GM18867 (cell line): Measurements from ENCODE around the gene FCHO1.

Source experiments
- ATAC-seq: cut with Tn5 transposase; IDR thresholded peaks from one replicate; pipeline ENCODE4 v1.9.1; 2021; ENCODE audit warnings: mild to moderate bottlenecking, moderate library complexity; ENCODE audit not compliant: unreplicated experiment

The FCHO1 gene

DNA sequence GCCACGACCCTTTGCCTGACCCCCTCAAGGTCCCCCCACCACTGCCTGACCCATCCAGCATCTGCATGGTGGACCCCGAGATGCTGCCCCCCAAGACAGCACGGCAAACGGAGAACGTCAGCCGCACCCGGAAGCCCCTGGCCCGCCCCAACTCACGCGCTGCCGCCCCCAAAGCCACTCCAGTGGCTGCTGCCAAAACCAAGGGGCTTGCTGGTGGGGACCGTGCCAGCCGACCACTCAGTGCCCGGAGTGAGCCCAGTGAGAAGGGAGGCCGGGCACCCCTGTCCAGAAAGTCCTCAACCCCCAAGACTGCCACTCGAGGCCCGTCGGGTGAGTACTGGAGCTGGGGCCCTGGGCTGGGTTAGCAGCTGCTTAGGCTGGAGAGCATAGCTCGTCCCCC is 23.4 kb upstream of the FCHO1 start:
- no peak for ATAC-seq

DNA sequence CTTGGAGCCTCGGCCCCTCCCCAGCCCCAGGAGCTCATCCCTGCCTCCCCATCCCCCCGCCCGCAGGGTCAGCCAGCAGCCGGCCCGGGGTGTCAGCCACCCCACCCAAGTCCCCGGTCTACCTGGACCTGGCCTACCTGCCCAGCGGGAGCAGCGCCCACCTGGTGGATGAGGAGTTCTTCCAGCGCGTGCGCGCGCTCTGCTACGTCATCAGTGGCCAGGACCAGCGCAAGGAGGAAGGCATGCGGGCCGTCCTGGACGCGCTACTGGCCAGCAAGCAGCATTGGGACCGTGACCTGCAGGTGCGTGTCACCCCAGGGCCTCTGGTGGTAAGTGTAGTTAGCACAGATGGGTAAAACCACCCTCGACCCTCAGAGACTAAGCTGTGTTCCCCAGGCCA is 18.1 kb upstream of the FCHO1 start:
- no peak for ATAC-seq

DNA sequence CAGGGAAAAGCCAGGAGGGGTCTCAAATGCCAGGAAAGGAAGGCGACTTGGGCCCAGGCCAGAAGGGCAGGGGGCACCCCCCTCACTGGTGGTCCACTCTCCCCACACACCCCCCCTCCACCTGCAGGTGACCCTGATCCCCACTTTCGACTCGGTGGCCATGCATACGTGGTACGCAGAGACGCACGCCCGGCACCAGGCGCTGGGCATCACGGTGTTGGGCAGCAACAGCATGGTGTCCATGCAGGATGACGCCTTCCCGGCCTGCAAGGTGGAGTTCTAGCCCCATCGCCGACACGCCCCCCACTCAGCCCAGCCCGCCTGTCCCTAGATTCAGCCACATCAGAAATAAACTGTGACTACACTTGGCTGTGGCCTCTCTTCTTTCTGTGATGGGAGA is 17.1 kb upstream of the FCHO1 start:
- ATAC-seq, result no peak

DNA sequence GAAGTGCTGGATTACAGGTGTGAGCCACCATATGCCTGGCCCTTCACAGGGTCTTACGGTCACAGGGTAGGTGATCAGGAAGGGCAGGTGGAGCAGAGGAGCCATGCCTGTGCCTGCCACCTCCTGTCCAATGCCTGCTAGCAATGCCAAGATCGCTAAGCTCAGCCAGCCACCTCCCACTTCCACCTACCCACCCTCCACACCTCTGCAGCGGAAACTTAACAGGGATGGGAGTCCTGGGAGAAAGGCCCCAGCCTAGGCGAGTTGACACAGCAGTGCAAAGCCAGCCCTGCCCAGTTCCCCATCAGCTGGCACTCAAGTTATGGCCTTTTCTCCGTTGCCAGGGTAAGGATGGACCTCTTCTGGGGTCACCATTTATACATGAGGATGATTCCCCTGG is 15.9 kb upstream of the FCHO1 start:
- ATAC-seq, result no peak

DNA sequence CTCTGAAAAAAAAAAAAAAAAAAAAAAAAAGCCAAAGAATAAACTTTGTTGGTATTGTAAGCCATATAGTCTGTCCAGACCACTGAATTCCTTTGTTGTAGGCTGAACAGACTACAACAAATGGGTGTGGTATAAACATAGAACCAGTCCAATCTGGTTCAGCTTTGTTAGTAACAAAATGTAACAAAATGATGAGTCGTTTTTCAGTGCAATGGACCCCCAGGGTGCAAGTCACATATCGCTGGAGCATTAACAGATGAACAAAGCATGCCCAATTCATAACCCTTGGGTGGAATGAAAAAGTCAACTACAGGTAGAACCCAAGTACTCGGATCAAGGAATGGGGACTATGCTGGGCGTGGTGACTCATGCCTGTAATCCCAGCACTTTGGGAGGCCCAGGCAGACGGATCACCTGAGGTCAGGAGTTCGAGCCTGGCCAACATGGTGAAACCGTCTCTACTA is 13.6 kb upstream of the FCHO1 start:
- ATAC-seq, result no peak

DNA sequence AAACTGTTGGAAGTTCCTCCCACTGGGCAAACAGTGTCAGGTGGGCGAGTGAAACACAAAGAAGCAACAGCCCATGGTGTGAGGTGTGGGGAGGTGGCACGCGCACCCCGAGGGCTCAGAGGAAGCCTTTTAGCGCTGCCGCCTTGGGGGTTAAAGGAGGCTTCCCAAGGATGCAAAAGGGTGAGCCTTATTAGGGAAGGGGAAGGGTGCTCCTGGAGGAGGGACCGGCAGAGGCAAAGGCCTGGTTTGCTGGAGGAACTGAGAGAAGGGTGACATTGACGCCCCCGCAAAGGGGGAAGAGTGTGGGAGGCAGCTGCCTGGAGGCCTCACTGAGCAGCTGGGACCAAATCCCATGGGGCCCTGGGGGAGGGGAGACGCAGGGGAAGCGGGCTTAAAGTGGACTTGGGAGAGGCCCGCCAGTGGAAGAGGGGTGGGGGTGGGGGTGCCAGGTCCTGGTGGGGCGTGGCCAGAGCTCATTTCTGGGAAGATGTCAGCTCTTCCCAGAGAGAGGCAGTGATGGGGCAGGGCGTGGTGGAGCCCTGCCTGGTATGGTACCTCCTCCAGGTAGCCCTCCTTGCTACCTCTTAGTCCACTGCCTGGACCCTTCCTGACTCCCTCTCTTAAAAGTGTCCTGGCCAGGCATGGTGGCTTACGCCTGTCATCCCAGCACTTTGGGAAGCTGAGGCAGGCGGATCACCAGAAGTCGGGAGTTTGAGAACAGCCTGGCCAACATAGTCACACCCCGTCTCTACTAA is 12.0 kb upstream of the FCHO1 start:
- ATAC-seq, result no peak

DNA sequence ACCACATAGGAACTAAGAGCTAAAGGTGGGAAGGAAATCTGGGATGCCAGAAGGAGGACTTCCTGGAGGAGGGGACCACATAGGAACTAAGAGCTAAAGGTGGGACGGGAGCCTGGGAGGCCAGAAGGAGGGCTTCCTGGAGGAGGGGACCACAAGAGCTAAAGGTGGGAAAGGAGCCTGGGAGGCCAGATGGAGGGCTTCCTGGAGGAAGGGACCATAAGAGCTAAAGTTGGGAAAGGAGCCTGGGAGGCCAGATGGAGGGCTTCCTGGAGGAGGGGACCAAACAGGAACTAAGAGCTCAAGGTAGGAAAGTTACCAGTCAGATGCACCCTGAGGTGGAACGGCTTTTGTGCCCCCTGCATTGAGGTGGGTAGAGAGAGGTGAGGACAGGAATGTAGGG is 9.8 kb upstream of the FCHO1 start:
- no peak for ATAC-seq

DNA sequence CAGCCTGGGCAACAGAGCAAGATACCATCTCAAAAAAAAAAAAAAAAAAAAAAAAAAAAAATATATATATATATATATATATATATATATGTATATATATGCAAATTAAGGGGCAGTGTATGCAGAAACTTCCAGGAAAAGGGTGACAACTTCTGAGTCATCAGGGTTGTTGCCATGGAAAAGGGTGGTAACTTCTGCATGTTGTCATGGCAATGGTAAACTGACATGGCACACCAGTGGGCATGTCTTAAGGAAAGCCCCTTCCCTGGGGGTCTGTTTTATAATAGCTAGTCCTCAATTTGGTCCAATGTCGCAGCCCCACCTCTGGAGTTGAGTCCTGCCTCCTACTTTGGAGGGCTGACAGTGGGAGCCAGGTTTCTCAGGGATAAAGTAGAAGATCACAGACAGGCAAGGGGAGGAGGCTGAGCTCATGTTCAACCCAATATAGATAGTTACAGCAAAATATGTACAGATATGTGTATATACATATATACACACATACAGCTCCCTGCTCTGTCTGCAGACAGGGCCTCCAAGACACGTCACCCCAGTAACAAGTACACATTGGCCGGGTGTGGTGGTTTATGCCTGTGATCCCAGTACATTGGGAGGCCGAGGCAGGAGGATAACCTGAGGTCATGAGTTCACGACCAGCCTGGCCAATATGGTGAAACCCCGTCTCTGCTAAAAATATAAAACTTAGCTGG is 7.2 kb upstream of the FCHO1 start:
- no peak for ATAC-seq

DNA sequence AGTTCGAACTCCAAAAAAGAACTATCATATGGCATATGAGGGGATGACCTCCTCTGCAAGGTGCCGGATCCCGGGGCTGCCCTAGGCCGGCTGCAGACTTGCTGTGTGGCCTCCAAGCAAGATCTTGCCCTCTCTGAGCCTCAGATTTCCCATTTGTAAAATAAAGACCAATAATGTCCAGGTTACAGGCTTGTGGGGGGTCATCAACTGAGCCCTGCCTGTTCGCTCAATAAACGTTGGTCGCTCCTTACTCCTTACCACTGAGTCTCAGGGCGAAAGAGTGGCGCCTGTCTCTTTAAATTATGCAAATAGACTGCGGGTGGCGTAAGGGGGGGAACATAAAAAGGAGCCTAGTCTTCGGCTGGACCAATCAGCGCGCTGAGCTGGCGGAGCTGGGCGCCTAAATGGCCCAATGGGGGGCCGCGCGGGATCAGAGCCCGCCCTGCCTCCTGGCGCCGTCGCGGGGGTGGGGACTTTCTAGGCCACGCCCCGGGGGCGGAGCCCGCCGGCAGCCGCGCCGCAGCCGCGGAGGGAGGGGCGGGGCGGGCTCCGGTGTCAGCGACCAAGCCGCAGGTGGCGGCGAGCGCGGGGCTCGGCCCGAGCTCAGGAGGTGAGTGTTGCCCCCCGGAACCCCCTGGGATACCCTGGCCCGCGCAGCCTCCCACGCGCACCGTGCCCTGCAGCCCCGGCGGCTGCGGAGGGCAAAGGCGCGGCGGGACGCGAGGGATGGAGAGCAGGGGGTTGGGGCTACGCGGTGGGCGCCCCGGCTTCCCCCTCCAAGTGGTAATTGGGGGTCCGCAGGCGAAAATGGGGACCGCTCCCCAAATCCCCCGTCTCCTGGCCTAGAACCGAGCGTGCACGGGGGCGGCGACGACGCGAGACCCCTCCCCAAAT is 3.8 kb upstream of the FCHO1 start:
- ATAC-seq, result peak; percentile 84

DNA sequence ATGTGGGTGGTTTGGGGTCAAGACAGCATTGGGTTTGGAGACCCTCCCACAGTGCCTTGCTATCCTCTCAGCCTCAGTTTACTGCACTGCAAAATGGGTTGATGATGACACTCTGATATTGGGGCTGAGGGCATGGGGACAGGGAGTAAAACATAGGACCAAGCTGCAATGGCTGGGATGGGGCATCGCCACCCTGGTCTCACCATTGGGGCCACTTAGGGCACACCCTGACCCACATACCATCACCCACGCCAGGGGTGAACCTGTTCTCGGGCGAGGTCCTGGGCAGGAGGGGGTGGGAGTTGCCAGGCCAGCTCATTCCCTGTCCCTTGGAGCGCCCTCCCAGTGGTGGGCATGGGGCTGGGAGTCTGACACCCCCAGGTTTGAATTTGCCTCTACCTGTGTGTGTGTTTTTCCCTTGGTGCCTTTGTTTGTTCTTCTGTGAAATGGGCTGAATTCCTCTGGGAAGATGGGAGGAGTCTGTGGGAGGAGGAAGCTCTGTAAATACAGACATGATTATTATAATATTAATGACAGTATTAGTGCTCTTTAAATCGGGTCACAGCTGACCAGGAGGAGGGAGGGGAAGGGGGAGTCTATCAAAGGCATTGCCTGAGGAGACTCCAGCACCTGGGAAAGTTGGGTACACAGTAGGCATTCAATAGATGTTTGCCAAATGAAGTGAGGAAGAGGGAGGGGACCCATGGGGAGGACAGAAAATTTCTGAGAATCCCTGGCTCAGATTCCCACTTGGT is 2.2 kb upstream of the FCHO1 start:
- ATAC-seq, result no peak

DNA sequence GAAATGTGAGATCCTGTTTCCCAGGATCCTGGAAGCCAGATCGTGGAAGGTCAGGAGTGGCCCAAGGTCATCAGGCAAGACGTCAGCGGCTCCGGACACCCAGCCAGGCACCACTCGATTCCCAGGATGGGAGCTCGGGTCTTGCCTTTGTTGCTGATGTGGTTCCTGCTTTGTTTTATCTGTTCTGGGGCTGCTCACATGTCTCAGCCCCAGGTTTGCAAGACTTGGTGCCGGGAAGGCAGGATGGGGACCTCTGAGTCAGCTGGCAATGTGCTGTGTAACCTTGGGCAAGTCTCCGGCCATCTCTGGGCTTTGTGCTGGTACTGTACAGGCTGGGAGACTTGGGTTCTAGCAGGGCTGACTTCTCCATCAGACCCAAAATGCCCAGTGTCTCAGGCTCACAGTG is 1.4 kb upstream of the FCHO1 start:
- ATAC-seq, result no peak

DNA sequence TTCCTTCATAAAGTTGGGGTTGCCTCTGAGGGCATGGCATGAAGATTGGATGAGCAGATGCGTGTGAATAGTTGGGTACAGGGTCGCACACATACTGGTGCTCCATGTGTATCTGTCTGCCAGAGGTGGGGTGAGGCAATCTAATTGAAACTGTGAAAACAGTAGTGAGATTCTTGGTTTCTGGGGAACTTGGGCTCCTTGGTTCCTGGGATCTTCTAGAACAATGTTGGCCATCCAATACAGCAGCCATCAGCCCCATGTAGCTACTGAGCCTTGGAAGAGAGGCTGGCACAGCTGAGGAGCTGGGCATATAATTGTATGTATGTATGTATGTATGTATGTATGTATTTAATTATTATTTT is 616 bp downstream of the FCHO1 start:
- ATAC-seq, result no peak

DNA sequence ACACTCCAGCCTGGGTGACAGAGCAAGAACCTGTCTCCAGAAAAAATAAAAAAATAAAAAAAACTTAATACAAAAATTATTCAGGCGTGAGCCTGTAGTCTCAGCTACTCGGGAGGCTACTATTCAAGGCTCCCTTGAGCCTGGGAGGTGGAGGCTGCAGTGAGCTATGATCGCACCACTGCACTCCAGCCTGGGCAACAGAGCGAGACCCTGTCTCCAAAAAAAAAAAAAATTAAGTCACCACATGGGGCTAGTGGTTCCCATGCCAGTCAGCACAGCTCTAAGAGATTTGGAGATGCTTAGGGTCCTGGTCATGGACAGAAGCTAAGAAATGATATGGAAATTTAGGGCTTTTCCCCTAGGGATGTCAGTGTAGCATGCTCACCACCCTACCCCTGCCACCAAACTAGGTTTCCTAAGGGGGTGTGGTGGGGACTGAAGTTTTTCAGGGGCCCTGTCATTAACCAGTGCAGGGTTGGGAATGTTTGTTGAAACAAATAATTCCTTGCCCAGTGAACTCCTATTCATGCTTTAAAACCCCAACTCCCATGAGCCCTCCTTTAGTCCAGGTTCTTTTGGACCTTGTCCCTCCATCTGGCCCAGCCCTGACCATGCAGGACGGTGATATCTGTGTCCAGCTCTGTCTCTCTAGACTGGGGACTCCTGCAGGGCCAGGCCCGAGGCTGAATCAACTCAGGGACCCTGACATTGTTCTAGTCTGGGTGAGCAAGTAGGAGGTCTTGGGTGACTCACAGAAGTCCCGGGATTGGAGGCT is 1.8 kb downstream of the FCHO1 start:
- no peak for ATAC-seq

DNA sequence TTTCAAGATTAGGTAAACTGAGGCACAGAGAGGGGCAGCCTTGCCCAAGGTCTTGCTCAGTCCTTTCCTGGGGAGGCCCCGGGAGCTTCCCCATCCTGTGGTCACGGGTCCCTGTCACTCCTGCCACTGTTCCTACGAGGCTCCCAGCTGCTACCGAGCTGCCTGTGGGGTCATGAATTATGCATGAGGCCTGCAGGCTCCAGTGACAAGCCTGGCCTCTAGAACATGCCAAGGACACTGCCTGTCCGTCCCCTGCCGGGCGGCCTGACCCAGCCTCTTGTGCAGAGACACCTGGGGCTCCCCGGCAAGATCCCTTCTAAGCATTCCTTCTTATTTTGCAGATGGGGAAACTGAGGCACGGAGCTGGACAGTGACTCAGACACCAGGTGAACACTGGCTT is 2.7 kb downstream of the FCHO1 start:
- ATAC-seq, result no peak

DNA sequence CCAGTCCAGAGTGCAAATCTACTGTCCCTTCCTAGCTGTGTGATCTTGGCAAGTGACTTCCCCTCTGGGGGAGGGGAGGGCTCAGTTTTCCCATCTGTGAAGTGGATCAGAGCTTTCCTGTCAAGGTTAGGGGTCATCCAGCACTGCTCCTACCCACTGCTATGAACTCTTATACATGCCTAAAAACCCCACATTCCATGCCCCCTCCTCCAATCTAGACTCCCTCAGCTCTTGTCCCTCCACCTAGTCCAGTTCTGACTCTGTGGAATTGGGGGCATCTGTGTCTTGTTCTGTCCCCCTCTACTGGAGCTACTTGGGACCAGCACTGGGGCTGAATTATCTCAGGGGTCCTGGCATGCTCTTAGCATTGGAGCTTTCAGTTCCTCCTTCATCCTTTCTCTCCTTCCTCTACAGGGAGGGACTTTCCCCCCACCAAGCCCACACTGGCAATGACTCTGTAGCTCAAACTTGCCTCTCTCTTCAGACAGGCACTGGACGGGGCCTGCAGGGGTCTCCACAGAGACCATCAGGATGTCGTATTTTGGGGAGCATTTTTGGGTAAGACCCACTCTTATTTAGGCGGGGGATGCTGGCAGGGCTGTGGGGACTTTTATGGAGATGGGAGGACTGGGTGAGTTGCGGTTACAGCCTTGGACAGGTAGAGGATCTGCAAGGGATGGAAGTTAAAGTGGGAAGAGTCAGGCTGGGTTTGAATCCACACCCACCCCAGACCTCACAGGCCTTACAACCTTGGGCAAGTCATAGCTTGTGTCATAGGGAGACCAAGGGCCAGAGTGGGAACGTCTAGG is 3.6 kb downstream of the FCHO1 start:
- peak; percentile 42 for ATAC-seq

DNA sequence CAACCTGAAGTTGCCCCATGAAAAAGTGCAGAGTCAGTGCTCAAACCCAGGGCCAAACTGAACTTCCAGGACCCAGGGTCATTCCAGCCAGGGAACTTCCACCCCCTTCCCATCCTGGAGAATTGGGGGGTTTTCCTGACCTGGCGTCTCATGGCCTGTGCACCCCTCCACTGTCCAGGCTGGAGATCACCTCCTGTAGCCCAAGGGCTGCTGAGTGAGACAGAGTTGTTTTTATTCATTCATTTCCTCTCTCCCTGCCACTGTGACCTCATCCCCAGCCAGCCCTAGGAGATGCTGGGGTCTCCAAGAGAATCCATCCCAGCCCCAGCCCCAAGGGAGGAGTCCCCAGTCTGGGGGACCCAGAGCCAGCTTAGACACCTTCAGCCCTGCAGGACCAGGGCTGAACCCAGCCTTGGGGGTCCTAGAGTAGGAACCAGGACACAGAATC is 4.2 kb downstream of the FCHO1 start:
- no peak for ATAC-seq

DNA sequence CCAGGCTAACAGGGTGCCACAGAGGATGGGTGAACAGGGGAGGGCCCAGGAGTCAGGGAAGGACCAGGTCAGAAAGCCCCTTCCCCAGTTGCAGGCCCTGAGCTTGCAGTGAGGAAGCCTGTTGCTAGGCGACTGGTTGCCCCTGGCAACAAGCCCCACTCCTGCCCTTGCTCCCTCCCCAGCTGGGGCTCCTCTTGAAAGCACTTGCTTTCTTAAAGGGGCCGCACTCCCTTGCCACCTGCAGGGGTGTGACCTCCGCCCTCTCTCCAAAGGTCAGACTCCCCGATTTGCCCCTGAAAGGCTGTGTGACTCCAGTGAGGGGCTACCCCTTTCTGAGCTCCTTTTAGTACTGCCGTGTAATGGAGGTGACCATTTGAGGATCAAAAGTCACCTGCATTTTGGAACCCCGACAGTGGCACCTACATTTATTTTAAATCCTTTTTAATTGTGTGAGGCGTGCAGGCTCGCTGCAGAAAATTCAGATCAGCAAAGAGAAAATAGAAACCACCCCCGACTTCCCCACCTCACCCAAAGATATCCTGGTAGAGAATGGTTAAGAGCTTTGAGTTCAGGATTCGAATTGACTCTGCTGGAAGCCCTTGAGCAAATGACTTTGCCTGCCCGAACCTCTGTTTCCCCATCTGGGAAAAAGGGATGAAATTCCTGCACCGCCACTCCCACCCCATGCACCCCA is 4.8 kb downstream of the FCHO1 start:
- no peak for ATAC-seq

DNA sequence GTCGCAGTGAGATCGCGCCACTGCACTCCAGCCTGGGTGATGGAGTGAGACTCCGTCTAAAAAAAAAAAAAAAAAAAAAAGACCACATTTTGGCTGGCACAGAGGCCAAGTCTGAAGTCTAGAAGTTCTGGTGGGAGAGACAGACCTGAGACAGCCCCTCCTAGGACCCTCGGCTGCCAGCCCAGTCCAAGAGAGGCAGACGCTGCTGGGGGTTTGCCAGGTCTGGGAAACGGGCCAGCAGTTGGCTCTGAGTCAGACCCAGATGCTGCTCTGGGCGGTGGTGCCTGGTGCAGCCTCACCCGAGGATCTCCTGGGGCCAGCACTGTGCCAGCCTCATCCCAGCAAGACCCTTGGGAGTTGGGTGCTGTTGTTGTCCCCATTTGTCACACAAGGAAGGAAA is 5.8 kb downstream of the FCHO1 start:
- ATAC-seq, result no peak

DNA sequence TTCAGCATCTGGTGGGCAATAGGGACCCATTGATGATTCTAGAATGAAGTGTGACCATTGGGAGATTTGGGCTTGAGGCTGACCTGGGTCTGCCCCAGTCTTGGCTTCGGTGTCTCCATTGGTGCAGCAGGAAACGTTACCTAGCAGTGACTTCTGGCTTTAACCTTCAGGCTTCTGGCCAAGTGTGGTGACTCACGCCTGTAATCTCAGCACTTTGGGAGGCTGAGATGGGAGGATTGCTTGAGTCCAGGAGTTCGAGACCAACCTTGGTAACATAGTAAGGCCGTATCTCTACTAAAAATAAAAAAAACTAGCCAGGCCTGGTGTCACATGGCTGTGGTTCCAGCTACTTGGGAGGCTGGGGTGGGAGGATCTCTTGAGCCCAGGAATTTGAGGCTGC is 7.2 kb downstream of the FCHO1 start:
- no peak for ATAC-seq
